HEK293T (cell line): ENCODE measurements around the gene EYA4.
A peak's percentile ranks its signal among the peaks of the same experiment; 100 is the strongest.

Source experiments
- CTCF ChIA-PET: fragments of 350-600 bp; formaldehyde crosslinking; extraction: SDS; loops from one replicate; lab custom pipeline; 2021; ENCODE audit warnings: antibody characterized with exemption, inconsistent platforms; lab: Yijun Ruan, JAX
- POLR2A ChIA-PET: fragments of 350-600 bp; formaldehyde crosslinking; extraction: SDS; loops from one replicate; lab custom pipeline; 2020; ENCODE audit warnings: antibody characterized with exemption, inconsistent platforms; lab: Yijun Ruan, JAX
- DNase-seq: peaks from one replicate; pipeline ENCODE4 v3.0.0; 2012; ENCODE audit warnings: mixed read lengths; ENCODE audit errors: extremely low spot score
- ARNT ChIP-seq: fragments of 450-650 bp; IDR thresholded peaks from 2 replicates; pipeline ENCODE4 v1.6.1; 2017; ENCODE audit warnings: mild to moderate bottlenecking
- BHLHE40 ChIP-seq: fragments of 450-650 bp; IDR thresholded peaks from 2 replicates; pipeline ENCODE4 v1.6.1; 2016; ENCODE audit warnings: mild to moderate bottlenecking, moderate library complexity, borderline replicate concordance
- CTBP1 ChIP-seq: fragments of 450-650 bp; IDR thresholded peaks from 2 replicates; pipeline ENCODE4 v1.6.1; 2016; ENCODE audit warnings: borderline replicate concordance
- ELF4 ChIP-seq: fragments of 450-650 bp; IDR thresholded peaks from 2 replicates; pipeline ENCODE4 v1.6.1; 2017; ENCODE audit warnings: antibody characterized with exemption
- FOXA1 ChIP-seq: fragments of 450-650 bp; IDR thresholded peaks from 2 replicates; pipeline ENCODE4 v1.6.1; 2016; ENCODE audit warnings: mild to moderate bottlenecking
- FOXK2 ChIP-seq: fragments of 450-650 bp; IDR thresholded peaks from 2 replicates; pipeline ENCODE4 v1.6.1; 2016; ENCODE audit warnings: mild to moderate bottlenecking
- FOXM1 ChIP-seq: fragments of 450-650 bp; IDR thresholded peaks from 2 replicates; pipeline ENCODE4 v1.6.1; 2017; ENCODE audit warnings: mild to moderate bottlenecking, borderline replicate concordance
- HDGF ChIP-seq: fragments of 450-650 bp; IDR thresholded peaks from 2 replicates; pipeline ENCODE4 v1.6.1; 2017; ENCODE audit warnings: antibody characterized with exemption, borderline replicate concordance
- L3MBTL2 ChIP-seq: fragments of 450-650 bp; conservative IDR thresholded peaks from 2 replicates; pipeline ENCODE4 v1.6.1; 2016; ENCODE audit warnings: mild to moderate bottlenecking
- LEF1 ChIP-seq: fragments of 450-650 bp; IDR thresholded peaks from 2 replicates; pipeline ENCODE4 v1.6.1; 2017; ENCODE audit warnings: mild to moderate bottlenecking, borderline replicate concordance
- NFRKB ChIP-seq: fragments of 450-650 bp; IDR thresholded peaks from 2 replicates; pipeline ENCODE4 v1.6.1; 2016; ENCODE audit warnings: mild to moderate bottlenecking, moderate library complexity
- PKNOX1 ChIP-seq: fragments of 450-650 bp; IDR thresholded peaks from 2 replicates; pipeline ENCODE4 v1.6.1; 2016
- SP1 ChIP-seq: fragments of 450-650 bp; IDR thresholded peaks from 2 replicates; pipeline ENCODE4 v1.6.1; 2017
- SUZ12 ChIP-seq: fragments of 450-650 bp; IDR thresholded peaks from 2 replicates; pipeline ENCODE4 v1.6.1; 2016; ENCODE audit warnings: mild to moderate bottlenecking
- TARDBP ChIP-seq: fragments of 450-650 bp; IDR thresholded peaks from 2 replicates; pipeline ENCODE4 v1.6.1; 2016
- ZNF384 ChIP-seq: fragments of 450-650 bp; IDR thresholded peaks from 2 replicates; pipeline ENCODE4 v1.6.1; 2016

The EYA4 gene

GRCh38 chr6:133441491-133441890, 200.3 kb downstream of the EYA4 start:
- no peak for DNase-seq
- ChIA-PET CTCF (no interaction called here), POLR2A (no interaction called here)
- TF ChIP-seq CTBP1 = no peak
- no peak for TF ChIP-seq FOXM1
- TF ChIP-seq FOXA1 = no peak
- no peak for TF ChIP-seq L3MBTL2
- peak; percentile 78 for TF ChIP-seq PKNOX1

GRCh38 chr6:133446789-133447188, 205.6 kb downstream of the EYA4 start:
- POLR2A ChIA-PET = no interaction called here
- no peak for TF ChIP-seq TARDBP
- TF ChIP-seq PKNOX1 = no peak
- no peak for DNase-seq
- CTCF ChIA-PET = no interaction called here

GRCh38 chr6:133447924-133448323, 206.8 kb downstream of the EYA4 start:
- TF ChIP-seq PKNOX1 = no peak
- TF ChIP-seq BHLHE40 = no peak
- TF ChIP-seq TARDBP = no peak
- no peak for TF ChIP-seq SP1
- TF ChIP-seq NFRKB = no peak
- no peak for TF ChIP-seq SUZ12
- no peak for TF ChIP-seq CTBP1
- TF ChIP-seq ARNT = no peak
- no peak for TF ChIP-seq LEF1
- TF ChIP-seq HDGF = no peak
- no peak for TF ChIP-seq L3MBTL2
- no peak for TF ChIP-seq FOXK2
- TF ChIP-seq ELF4 = no peak
- CTCF ChIA-PET = no interaction called here
- DNase-seq = no peak
- POLR2A ChIA-PET = no interaction called here

- no peak for DNase-seq
- ChIA-PET POLR2A (no interaction called here), CTCF (no interaction called here)
- TF ChIP-seq ARNT (no peak), FOXM1 (no peak), PKNOX1 (no peak), FOXK2 (no peak), TARDBP (no peak), L3MBTL2 (no peak), LEF1 (no peak), ZNF384 (no peak), BHLHE40 (no peak), ELF4 (no peak)
Measured at GRCh38 chr6:133456439-133456838, 215.3 kb downstream of the EYA4 start.

GRCh38 chr6:133456944-133457343, 215.8 kb downstream of the EYA4 start:
- DNase-seq = no peak
- CTCF ChIA-PET = no interaction called here
- POLR2A ChIA-PET = no interaction called here
- TF ChIP-seq ZNF384 (no peak), SP1 (no peak), HDGF (no peak), TARDBP (no peak), SUZ12 (no peak), ELF4 (no peak), BHLHE40 (no peak), NFRKB (no peak), ARNT (no peak), L3MBTL2 (no peak), FOXM1 (no peak), FOXA1 (no peak), PKNOX1 (no peak), FOXK2 (no peak), LEF1 (no peak), CTBP1 (no peak)

GRCh38 chr6:133460101-133460500, 218.9 kb downstream of the EYA4 start:
- POLR2A ChIA-PET = no interaction called here
- DNase-seq = no peak
- no peak for TF ChIP-seq FOXK2
- no peak for TF ChIP-seq L3MBTL2
- TF ChIP-seq SP1 = no peak
- no peak for TF ChIP-seq FOXM1
- no peak for TF ChIP-seq HDGF
- TF ChIP-seq NFRKB = no peak
- TF ChIP-seq LEF1 = no peak
- no peak for TF ChIP-seq ZNF384
- TF ChIP-seq PKNOX1 = no peak
- TF ChIP-seq ELF4 = no peak
- no peak for TF ChIP-seq BHLHE40
- no peak for TF ChIP-seq ARNT
- TF ChIP-seq SUZ12 = no peak
- no peak for TF ChIP-seq FOXA1
- TF ChIP-seq CTBP1 = no peak
- TF ChIP-seq TARDBP = no peak
- CTCF ChIA-PET = no interaction called here
